ENCODE results near the gene ZBTB25.

Gene ZBTB25

GRCh38 chr14:64478634-64479250 is 24.9 kb downstream of the ZBTB25 start:
- no peak for DNase-seq (ENCODE audit: low read depth in 2 of 2)

DNA sequence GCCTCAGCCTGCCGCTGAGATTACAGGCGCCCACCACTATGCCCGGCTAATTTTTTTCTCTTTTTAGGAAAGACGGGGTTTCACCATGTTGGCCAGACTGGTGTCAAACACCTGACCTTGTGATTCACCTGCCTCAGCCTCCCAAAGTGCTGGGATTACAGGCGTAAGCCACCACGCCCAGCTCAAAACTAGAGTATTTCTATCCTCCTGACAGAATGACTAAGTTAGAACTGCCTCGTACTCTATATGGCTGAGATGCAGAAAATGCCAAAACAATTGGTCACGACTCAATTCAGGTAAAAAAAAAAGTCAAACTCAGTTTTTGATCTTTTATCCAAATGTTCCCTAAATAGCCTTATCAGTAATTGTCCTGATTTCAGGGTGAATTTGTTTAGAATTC is 27.2 kb downstream of the ZBTB25 start:
- no peak for DNase-seq (ENCODE audit: low read depth in 2 of 2)

GRCh38 chr14:64475585-64476273 is 27.9 kb downstream of the ZBTB25 start:
- no peak for DNase-seq (ENCODE audit: low read depth in 2 of 2)

- no peak for DNase-seq (ENCODE audit: low read depth in 2 of 2)
These were observed 28.9 kb downstream of the ZBTB25 start for GRCh38 chr14:64474698-64475097.

GRCh38 chr14:64474041-64474440 is 29.6 kb downstream of the ZBTB25 start:
- no peak for DNase-seq (ENCODE audit: low read depth in 2 of 2)

GRCh38 chr14:64468451-64468850 is 35.2 kb downstream of the ZBTB25 start:
- no peak for DNase-seq (ENCODE audit: low read depth in 2 of 2)

DNA sequence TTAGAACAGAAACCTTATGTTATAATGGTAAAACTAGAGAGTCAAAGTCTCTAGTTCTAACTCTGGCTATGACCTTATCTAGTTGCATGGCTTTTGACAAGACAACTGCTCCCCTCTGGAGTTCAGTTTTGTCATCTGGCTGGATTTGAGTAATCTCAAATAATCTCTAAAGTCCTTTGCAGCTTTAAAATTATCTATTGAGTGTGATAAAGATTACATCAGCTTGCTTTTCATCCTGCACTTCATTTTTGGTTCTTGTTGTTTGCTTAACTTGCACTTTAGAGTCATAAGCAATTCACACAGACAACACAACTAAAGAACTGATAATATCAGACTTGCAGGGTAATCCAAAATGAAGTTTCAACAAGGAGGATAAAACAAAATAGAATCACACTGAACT is 36.1 kb downstream of the ZBTB25 start:
- no peak for DNase-seq (ENCODE audit: low read depth in 2 of 2)

- no peak for DNase-seq (ENCODE audit: low read depth in 2 of 2)
These were observed 36.5 kb downstream of the ZBTB25 start for GRCh38 chr14:64467101-64467500.

DNA sequence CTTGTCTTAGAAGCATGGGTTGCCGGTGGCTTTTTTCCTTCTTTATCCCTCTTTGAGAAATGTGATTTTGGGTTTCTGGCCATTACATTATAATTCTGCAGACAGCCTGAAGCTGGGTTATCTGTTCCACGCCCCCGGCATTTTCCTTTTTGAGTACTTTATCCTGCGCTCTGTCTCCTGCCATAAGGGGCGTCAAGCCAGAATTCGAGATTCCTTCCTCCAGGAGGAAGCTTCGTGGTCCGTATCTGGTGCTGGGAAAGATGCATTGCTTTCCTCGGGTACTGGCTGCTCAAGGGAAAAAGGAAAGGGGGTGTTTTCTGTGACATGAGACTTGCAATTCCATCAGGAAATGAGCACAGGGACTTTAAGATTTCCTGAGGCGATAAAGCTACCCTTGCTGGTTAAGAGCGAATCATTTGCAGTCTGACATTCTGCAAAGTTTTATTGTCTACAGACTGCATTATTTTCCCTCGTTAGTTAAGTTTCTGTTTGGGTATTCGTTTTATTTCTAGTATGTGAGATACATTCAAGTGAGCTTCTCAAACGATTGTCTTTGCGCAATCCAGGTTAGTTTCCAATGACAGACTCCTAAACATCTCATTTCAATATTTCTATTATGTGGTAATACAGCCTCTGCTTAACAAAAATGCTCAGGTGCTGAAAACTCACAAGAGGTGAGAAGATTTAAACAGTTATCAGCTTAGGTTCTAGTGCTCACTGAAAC is 37.6 kb downstream of the ZBTB25 start:
- DNase-seq (ENCODE audit: low read depth in 2 of 2): no peak

- DNase-seq (ENCODE audit: low read depth in 2 of 2): peak; percentile 32 to 40
These were observed 38.3 kb downstream of the ZBTB25 start, which contains the start of gene AKAP5 for GRCh38 chr14:64465191-64465822. TSS of gene AKAP5 (plus strand) at chr14:64465499. CDS start at chr14:64468395, 2,896 bp downstream.

- DNase-seq (ENCODE audit: low read depth in 2 of 2): no peak
These were observed 39.0 kb downstream of the ZBTB25 start for GRCh38 chr14:64464651-64465050.

DNA sequence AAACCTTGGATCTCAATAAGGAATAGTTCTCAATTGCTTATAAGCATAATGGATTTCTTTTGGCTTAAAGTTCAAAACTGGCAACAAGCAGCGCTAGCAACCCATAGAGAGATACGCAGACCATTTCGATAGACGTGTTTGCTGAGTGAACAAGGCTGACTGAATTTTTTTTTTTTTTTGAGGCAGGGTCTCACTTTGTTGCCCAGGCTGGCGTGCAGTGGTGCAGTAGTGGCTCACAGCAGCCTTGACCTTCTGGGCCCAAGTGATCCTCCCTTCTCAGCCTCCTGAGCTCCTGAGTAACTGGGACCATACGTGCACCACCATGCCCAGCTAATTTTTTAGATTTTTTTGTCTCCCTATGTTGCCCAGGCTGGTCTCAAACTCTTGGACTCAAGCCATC is 39.8 kb downstream of the ZBTB25 start:
- DNase-seq (ENCODE audit: low read depth in 2 of 2): no peak

GRCh38 chr14:64463195-64463594 is 40.4 kb downstream of the ZBTB25 start:
- DNase-seq (ENCODE audit: low read depth in 2 of 2): no peak

DNA sequence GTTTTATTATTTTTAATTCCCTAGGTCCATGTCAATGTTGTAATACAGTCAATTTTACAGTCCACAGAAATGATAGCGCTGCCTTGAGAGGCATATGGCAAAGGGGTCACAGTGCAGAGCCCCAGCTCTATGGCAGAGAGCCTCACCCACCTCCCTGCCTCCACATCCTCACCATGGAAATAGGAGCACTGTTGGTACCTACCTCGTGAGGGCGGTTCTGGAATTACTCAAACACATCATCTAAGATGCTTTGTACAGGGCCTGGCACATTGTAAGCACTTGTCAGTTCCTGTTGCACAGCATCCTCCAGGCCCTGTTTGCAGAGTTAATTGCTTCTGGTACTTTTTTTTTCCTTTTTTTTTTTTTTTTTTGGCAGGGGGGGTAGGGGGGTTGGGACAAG is 42.4 kb downstream of the ZBTB25 start:
- DNase-seq (ENCODE audit: low read depth in 2 of 2): no peak

GRCh38 chr14:64459405-64460136 is 44.1 kb downstream of the ZBTB25 start:
- DNase-seq (ENCODE audit: low read depth in 2 of 2): no peak

- no peak for DNase-seq (ENCODE audit: low read depth in 2 of 2)
These were observed 49.0 kb downstream of the ZBTB25 start for GRCh38 chr14:64454671-64455070.

GRCh38 chr14:64450255-64450654 is 53.4 kb downstream of the ZBTB25 start:
- no peak for DNase-seq (ENCODE audit: low read depth in 2 of 2)

DNA sequence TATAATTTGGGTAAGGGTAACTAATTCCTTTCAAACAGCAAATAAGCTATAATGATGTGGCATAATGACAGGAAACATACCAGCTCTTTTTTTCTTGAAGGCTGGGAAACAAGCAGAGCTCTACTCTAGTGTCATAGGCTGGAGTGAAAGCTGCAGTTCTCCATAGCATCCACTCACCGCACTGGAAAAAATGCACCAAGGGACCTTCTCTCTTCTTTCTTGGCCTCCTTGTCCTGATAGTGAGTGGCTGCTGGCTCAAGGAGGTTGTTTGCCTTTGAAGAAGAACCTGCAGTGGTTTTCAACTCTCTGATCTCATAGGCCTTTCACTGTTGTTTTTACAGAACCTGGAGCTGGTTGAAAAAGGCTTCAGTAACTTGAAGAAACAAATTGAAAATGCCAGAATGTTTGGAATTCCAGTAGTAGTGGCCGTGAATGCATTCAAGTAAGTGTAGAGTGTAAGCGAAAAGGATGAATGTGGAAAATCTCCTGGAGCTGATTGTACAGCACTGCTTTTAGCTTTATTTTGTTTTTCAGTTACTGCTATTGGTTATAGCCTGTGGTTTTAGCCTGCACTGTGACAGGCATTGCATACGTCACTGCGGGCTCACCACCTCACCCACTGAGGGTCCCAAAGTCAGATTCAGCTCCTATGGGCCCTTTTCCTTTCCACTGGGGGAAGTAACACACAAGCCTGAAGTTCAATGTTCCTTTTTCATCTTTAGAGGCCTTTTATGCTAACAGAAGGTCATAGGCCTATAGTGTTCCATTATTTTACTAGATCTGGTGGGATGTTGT is 55.6 kb downstream of the ZBTB25 start:
- no peak for DNase-seq (ENCODE audit: low read depth in 2 of 2)

DNA sequence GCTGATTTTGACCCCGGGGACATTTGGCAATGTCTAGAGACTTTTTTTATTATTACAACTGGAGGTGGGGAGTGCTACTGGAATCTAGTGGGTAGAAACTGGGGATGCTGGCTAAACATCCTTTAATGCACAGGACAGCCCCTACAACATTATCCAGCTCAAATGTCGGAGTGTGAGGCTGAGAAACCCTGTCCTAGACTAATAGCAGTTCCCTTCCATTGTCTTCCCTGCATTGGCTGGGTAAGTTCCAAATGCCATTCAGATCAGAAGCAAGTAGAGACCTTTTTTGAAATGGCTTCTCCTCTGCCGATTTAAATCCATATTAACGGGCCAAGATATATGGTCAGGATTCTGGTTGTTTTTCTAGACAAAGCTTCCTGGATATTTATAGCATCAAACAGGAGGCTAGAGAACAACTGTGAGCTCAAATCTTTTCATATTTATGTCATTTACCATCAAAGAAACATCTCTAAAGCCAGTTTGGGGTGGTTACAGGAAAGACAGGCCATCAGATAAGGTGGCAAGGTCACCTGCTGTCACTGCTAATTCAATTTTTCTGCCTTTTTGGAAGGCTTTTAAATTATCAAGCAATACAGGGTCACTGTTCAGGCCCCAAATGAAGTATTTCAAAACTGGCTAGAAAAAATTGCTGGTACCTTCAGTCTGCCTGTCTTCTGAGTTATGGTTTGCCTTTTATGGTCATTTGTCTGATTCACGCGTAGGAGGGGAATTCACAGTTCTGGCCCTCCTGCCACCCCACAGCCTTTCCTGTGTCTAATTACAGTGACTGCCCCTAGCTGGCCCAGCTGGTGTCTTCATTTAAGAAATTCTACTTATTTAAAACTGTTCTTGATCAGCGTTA is 58.4 kb downstream of the ZBTB25 start:
- DNase-seq (ENCODE audit: low read depth in 2 of 2): no peak

- no peak for DNase-seq (ENCODE audit: low read depth in 2 of 2)
These were observed 59.5 kb downstream of the ZBTB25 start for GRCh38 chr14:64444140-64444539.

All from stimulated activated CD4-positive, alpha-beta T cell treated with anti-CD3 and anti-CD28 coated beads, Interleukin-1b, Interleukin-23, amount 100 ng/mL, for 1 hour (primary cell).